ENCODE measurements around the gene RBM28. TPM values are rescaled to one million over a fixed set of nuclear protein-coding genes. Genes with fewer than 3 reads are reported as not detected.
A peak's percentile ranks its signal among the peaks of the same experiment; 100 is the strongest.

RBM28 gene
- total RNA-seq, 1 experiment from 2014 or later = 100 TPM

GRCh38 chr7:128266883-128267594 lies 76.7 kb downstream of the RBM28 start:
- no peaks in the 10 kb centered on the region for H3K27me3 ChIP-seq (replicated peaks; ENCODE audit: insufficient read depth, low read depth, low read length, poor library complexity)
- H3K4me3 ChIP-seq (ENCODE audit: low read depth, low read length, poor library complexity, severe bottlenecking) = peak overlapping the region; percentile 42
- peak; percentile 95 for DNase-seq (ENCODE audit: low spot score)
- no TSS peak for BruUV-seq (replicated peaks)
- peaks cover 37% of the 10 kb centered on the region for H3K4me1 ChIP-seq (ENCODE audit: insufficient read depth, low read length, poor library complexity, severe bottlenecking)
- no peaks in the 10 kb centered on the region for H3K9me3 ChIP-seq (ENCODE audit: low read depth, low read length, poor library complexity, severe bottlenecking)
- TF ChIP-seq CTCF (conservative IDR thresholded peaks at IDR 0.05; ENCODE audit: low read depth, low read length) = peak; percentile 45; the same call in 1 of the 2 replicates
- TF ChIP-seq EZH2 (IDR thresholded peaks at IDR 0.05; ENCODE audit: borderline replicate concordance, low read depth, low read length, poor library complexity, severe bottlenecking) = no peak
- POLR2A ChIA-PET (ENCODE audit: low non-redundant PET) = interaction anchor here (0.6 to 0.9 kb wide), 3 partner anchors 8 to 364 kb away, joined by 3 to 4 read pairs (median 3); partner anchors contain the start of gene RBM28
- intact Hi-C loops (cut with micrococcal nuclease; ENCODE audit: unreplicated experiment) = no loop called here
- no peaks in the 10 kb centered on the region for H3K36me3 ChIP-seq (ENCODE audit: insufficient read depth, low read length, poor library complexity, severe bottlenecking)
- CTCF ChIA-PET = interaction anchor here (0.8 to 0.9 kb wide), 2 partner anchors 56 to 57 kb away, joined by 4 read pairs; no protein-coding TSS in a partner anchor
- H3K27ac ChIP-seq (ENCODE audit: low read depth, low read length, poor library complexity, severe bottlenecking) = peak overlapping the region; percentile 94

GRCh38 chr7:128266529-128266882 lies 77.2 kb downstream of the RBM28 start:
- Histone ChIP-seq H3K4me3 (ENCODE audit: low read depth, low read length, poor library complexity, severe bottlenecking) (peak overlapping the region; percentile 42), H3K4me1 (ENCODE audit: insufficient read depth, low read length, poor library complexity, severe bottlenecking) (peaks cover 37% of the 10 kb centered on the region), H3K9me3 (ENCODE audit: low read depth, low read length, poor library complexity, severe bottlenecking) (no peaks in the 10 kb centered on the region), H3K27ac (ENCODE audit: low read depth, low read length, poor library complexity, severe bottlenecking) (peak overlapping the region; percentile 94), H3K27me3 (replicated peaks; ENCODE audit: insufficient read depth, low read depth, low read length, poor library complexity) (no peaks in the 10 kb centered on the region), H3K36me3 (ENCODE audit: insufficient read depth, low read length, poor library complexity, severe bottlenecking) (no peaks in the 10 kb centered on the region)
- DNase-seq (ENCODE audit: low spot score) = no peak
- intact Hi-C loops (cut with micrococcal nuclease; ENCODE audit: unreplicated experiment) = no loop called here
- BruUV-seq (replicated peaks) = no TSS peak
- ChIA-PET CTCF (no interaction called here), POLR2A (ENCODE audit: low non-redundant PET) (interaction anchor here (0.6 to 0.7 kb wide), 2 partner anchors 77 to 363 kb away, joined by 3 to 4 read pairs; partner anchors contain the start of gene RBM28)
- TF ChIP-seq EZH2 (IDR thresholded peaks at IDR 0.05; ENCODE audit: borderline replicate concordance, low read depth, low read length, poor library complexity, severe bottlenecking) (no peak), CTCF (conservative IDR thresholded peaks at IDR 0.05; ENCODE audit: low read depth, low read length) (no peak)

- Histone ChIP-seq H3K9me3 (ENCODE audit: low read depth, low read length, poor library complexity, severe bottlenecking) (no peaks in the 10 kb centered on the region), H3K27ac (ENCODE audit: low read depth, low read length, poor library complexity, severe bottlenecking) (peak overlapping the region; percentile 94), H3K4me1 (ENCODE audit: insufficient read depth, low read length, poor library complexity, severe bottlenecking) (peaks cover 37% of the 10 kb centered on the region), H3K4me3 (ENCODE audit: low read depth, low read length, poor library complexity, severe bottlenecking) (no peak overlapping the region), H3K27me3 (replicated peaks; ENCODE audit: insufficient read depth, low read depth, low read length, poor library complexity) (no peaks in the 10 kb centered on the region), H3K36me3 (ENCODE audit: insufficient read depth, low read length, poor library complexity, severe bottlenecking) (no peaks in the 10 kb centered on the region)
- no peak for DNase-seq (ENCODE audit: low spot score)
- no TSS peak for BruUV-seq (replicated peaks)
- POLR2A ChIA-PET (ENCODE audit: low non-redundant PET) = no interaction called here
- TF ChIP-seq CTCF (conservative IDR thresholded peaks at IDR 0.05; ENCODE audit: low read depth, low read length) = no peak
- no peak for TF ChIP-seq EZH2 (IDR thresholded peaks at IDR 0.05; ENCODE audit: borderline replicate concordance, low read depth, low read length, poor library complexity, severe bottlenecking)
- intact Hi-C loops (cut with micrococcal nuclease; ENCODE audit: unreplicated experiment) = no loop called here
- CTCF ChIA-PET = no interaction called here
These were observed 77.8 kb downstream of the RBM28 start for GRCh38 chr7:128265906-128266300.

Measured in A673 (cell line).